Hepatocyte (in vitro differentiated cells): ENCODE results near the gene IFNL2.

Experiments used
- EZH2phosphoT487 ChIP-seq: fragments of 200-600 bp; sonication (generic); IDR thresholded peaks from one replicate; pipeline ENCODE4 v1.6.1; 2018; ENCODE audit warnings: antibody characterized with exemption, mild to moderate bottlenecking, low read depth, moderate library complexity; ENCODE audit not compliant: unreplicated experiment, severe bottlenecking
- TF ChIP-seq, protein P1 (sequence below): fragments of 200-600 bp; sonication (generic); IDR thresholded peaks from 2 replicates; pipeline ENCODE4 v1.5.1; 2016; ENCODE audit warnings: antibody characterized with exemption, mild to moderate bottlenecking; ENCODE audit not compliant: poor library complexity

DNA sequence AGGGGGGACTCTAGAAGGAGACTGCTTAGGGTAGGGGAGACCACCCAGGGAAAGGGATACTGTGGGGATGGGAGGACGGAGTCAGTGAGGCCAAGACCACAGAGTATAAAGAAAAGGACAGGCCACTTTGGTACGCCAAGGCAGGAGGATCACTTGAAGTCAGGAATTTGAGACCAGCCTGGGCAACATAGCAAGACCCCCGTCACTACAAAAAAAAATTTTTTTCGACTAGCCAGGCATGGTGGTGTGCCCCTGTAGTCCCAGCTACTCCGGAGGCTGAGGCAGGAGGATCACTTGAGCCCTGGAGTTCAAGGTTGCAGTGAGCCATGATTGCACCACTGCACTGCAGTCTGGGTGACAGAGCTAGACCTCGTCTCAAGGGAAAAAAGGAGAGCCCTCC lies 30.0 kb upstream of the IFNL2 start:
- TF ChIP-seq, protein P1, sequence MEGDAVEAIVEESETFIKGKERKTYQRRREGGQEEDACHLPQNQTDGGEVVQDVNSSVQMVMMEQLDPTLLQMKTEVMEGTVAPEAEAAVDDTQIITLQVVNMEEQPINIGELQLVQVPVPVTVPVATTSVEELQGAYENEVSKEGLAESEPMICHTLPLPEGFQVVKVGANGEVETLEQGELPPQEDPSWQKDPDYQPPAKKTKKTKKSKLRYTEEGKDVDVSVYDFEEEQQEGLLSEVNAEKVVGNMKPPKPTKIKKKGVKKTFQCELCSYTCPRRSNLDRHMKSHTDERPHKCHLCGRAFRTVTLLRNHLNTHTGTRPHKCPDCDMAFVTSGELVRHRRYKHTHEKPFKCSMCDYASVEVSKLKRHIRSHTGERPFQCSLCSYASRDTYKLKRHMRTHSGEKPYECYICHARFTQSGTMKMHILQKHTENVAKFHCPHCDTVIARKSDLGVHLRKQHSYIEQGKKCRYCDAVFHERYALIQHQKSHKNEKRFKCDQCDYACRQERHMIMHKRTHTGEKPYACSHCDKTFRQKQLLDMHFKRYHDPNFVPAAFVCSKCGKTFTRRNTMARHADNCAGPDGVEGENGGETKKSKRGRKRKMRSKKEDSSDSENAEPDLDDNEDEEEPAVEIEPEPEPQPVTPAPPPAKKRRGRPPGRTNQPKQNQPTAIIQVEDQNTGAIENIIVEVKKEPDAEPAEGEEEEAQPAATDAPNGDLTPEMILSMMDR = no peak
- TF ChIP-seq EZH2phosphoT487 = no peak
